ENCODE results near the gene AFG1L.
A peak's percentile ranks its signal among the peaks of the same experiment; 100 is the strongest.

Gene AFG1L

DNA sequence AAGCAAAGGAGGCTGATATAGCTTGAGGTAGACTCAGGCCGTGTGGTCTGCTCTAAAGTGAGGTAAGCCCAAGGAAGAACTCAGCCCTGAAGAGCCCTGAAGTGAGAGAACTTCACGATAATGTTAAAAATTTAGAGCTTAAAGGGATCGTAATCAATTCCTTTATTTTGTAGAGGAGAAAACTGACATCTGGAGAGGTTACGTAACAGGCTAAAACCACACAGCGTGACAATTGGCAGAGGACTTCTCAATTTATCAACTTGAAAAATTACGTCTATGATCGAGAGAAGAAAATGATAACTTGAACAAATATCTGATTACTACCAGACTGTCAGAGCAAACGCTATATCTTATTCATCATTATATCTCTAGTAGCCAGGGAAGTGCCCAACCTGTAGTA lies 144.1 kb downstream of the AFG1L start:
- peak; percentile 27 to 74 for DNase-seq (ENCODE audit: low read depth in 1 of 2, low spot score in 1 of 2)
- no peaks in the 10 kb centered on the region for H3K27me3 ChIP-seq (ENCODE audit: insufficient read depth, poor library complexity, severe bottlenecking)
- TF ChIP-seq, protein P1, sequence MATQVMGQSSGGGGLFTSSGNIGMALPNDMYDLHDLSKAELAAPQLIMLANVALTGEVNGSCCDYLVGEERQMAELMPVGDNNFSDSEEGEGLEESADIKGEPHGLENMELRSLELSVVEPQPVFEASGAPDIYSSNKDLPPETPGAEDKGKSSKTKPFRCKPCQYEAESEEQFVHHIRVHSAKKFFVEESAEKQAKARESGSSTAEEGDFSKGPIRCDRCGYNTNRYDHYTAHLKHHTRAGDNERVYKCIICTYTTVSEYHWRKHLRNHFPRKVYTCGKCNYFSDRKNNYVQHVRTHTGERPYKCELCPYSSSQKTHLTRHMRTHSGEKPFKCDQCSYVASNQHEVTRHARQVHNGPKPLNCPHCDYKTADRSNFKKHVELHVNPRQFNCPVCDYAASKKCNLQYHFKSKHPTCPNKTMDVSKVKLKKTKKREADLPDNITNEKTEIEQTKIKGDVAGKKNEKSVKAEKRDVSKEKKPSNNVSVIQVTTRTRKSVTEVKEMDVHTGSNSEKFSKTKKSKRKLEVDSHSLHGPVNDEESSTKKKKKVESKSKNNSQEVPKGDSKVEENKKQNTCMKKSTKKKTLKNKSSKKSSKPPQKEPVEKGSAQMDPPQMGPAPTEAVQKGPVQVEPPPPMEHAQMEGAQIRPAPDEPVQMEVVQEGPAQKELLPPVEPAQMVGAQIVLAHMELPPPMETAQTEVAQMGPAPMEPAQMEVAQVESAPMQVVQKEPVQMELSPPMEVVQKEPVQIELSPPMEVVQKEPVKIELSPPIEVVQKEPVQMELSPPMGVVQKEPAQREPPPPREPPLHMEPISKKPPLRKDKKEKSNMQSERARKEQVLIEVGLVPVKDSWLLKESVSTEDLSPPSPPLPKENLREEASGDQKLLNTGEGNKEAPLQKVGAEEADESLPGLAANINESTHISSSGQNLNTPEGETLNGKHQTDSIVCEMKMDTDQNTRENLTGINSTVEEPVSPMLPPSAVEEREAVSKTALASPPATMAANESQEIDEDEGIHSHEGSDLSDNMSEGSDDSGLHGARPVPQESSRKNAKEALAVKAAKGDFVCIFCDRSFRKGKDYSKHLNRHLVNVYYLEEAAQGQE (IDR thresholded peaks at IDR 0.05; ENCODE audit: insufficient replicate concordance, low read depth) = no peak
- peak; percentile 27; the same call in 1 of the 2 replicates for TF ChIP-seq SPI1 (IDR thresholded peaks at IDR 0.05; ENCODE audit: borderline replicate concordance, low read depth)
- H3K4me3 ChIP-seq (replicated peaks; ENCODE audit: insufficient read depth, low read length) = no peak overlapping the region
- peak overlapping the region; percentile 33 for H3K27ac ChIP-seq (replicated peaks)

DNA sequence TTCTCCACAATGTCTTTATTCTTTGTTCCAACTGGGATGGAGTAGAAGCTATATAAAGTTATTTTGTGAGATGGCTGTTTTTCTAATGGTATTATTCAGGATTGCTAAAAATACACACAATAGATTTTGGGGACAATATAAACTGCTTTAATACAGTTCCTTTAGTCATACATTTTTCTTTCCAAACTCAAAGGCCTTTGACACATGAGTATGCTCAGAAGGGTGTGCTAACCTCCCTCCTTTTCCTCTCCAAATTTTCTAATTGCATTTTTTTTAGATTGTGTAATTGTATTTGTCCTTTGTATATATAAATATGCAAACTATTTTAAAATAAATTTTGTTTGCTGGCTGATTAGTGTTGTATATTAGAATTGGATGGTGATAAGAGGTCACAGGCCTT lies 146.3 kb downstream of the AFG1L start:
- no peaks in the 10 kb centered on the region for H3K27me3 ChIP-seq (ENCODE audit: insufficient read depth, poor library complexity, severe bottlenecking)
- no peak overlapping the region for H3K4me3 ChIP-seq (replicated peaks; ENCODE audit: insufficient read depth, low read length)
- H3K27ac ChIP-seq (replicated peaks) = no peak overlapping the region
- no peak for TF ChIP-seq POLR2AphosphoS5 (IDR thresholded peaks at IDR 0.05; ENCODE audit: low read depth)
- TF ChIP-seq GABPA (IDR thresholded peaks at IDR 0.05; ENCODE audit: low read depth) = no peak
- TF ChIP-seq, protein P2, sequence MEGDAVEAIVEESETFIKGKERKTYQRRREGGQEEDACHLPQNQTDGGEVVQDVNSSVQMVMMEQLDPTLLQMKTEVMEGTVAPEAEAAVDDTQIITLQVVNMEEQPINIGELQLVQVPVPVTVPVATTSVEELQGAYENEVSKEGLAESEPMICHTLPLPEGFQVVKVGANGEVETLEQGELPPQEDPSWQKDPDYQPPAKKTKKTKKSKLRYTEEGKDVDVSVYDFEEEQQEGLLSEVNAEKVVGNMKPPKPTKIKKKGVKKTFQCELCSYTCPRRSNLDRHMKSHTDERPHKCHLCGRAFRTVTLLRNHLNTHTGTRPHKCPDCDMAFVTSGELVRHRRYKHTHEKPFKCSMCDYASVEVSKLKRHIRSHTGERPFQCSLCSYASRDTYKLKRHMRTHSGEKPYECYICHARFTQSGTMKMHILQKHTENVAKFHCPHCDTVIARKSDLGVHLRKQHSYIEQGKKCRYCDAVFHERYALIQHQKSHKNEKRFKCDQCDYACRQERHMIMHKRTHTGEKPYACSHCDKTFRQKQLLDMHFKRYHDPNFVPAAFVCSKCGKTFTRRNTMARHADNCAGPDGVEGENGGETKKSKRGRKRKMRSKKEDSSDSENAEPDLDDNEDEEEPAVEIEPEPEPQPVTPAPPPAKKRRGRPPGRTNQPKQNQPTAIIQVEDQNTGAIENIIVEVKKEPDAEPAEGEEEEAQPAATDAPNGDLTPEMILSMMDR (IDR thresholded peaks at IDR 0.05; ENCODE audit: insufficient read depth, low read length) = no peak
- TF ChIP-seq SPI1 (IDR thresholded peaks at IDR 0.05; ENCODE audit: borderline replicate concordance, low read depth) = no peak
- TF ChIP-seq, protein P1 (IDR thresholded peaks at IDR 0.05; ENCODE audit: insufficient replicate concordance, low read depth) = no peak
- DNase-seq (ENCODE audit: low read depth in 1 of 2, low spot score in 1 of 2) = no peak

DNA sequence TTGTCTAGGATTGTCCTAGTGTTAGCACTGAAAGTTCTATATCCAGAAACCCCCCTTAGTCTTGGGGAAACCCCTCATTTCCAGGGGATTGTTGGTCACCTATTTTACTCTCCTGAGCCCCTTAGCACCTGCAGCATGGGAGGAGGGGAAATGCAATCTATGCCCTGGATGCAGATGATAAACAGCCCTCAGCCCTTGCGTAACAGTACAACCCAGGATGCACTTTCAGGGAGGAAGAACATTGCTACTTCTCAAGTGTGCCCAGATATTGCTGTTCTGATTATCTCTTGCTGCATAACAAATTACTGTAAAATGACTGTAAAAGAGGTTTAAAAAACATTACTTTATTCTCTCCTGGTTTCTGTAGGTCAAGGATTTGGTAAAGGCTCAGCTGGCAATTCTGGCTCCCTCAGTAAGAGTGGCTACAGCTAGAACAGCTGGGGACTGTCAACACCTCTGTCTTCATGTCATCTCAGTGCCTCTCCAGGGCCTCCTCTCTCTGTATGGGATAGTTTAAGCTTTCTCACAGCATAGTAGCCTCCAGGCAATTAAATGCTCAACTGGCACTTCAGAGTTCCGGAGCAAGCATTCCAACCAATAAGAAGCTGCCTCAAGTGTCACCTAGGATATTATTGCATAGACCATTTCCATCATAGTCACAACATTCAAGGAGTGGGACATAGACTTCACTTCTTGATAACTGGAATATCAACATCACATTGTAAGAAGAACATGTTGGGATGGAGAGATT lies 148.1 kb downstream of the AFG1L start:
- no peak overlapping the region for H3K27ac ChIP-seq (replicated peaks)
- peak; percentile 25 to 37 for DNase-seq (ENCODE audit: low read depth in 1 of 2, low spot score in 1 of 2)
- no peak overlapping the region for H3K4me3 ChIP-seq (replicated peaks; ENCODE audit: insufficient read depth, low read length)
- TF ChIP-seq, protein P2 (IDR thresholded peaks at IDR 0.05; ENCODE audit: insufficient read depth, low read length) = no peak
- TF ChIP-seq GABPA (IDR thresholded peaks at IDR 0.05; ENCODE audit: low read depth) = no peak
- TF ChIP-seq, protein P1 (IDR thresholded peaks at IDR 0.05; ENCODE audit: insufficient replicate concordance, low read depth) = no peak
- no peaks in the 10 kb centered on the region for H3K27me3 ChIP-seq (ENCODE audit: insufficient read depth, poor library complexity, severe bottlenecking)

Data from HL-60 (cell line).